DND-41 (cell line): Measurements from ENCODE around the gene TRIP11.

ENCODE experiments used
- EZH2 ChIP-seq: IDR thresholded peaks from 3 replicates; pipeline ENCODE4 v1.6.1; 2012; ENCODE audit warnings: borderline replicate concordance, low read depth, mild to moderate bottlenecking, moderate library complexity, low read length, inconsistent platforms; ENCODE audit not compliant: severe bottlenecking
- TF ChIP-seq, protein P1 (sequence below): IDR thresholded peaks from 2 replicates; pipeline ENCODE4 v1.5.1; 2012; ENCODE audit warnings: borderline replicate concordance, low read length, moderate library complexity, mild to moderate bottlenecking; ENCODE audit not compliant: poor library complexity, severe bottlenecking; ENCODE audit errors: extremely low read depth

DNA sequence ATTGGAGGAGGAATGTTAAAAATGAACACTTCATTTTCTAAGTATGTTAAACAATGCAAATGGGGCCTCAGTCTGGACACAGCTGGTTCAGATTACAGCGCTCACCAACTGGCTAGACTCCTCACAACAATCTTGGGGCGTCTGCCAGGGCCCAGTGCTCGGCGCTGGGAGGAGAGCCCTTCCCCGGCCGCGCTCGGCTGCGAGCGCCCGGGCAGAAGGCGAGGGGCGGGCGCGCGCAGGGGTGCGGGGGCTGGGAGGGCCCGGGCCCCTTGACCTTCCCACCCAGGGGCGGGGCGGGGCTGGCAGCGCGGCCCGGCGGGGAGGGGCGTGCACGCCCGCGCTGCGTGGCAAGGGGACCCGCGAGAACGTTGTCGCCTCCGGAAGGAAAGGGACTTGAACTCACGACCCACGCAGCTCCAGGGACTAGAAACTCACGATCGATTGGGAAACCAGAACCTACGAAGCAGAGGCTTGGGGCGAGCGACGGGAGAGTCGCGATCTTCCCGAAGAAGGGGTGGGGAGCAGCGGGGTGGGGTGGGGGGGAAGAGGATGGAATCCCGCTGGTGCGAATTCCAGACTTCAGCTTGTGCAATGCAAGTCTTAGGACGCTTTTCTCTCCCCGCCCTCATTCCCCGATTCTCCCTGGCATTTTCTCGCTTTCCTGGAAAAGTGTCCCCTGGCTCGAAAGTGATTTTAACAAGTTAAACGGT is 92.2 kb downstream of the TRIP11 start, which contains the start of gene FBLN5:
- TF ChIP-seq, protein P1, sequence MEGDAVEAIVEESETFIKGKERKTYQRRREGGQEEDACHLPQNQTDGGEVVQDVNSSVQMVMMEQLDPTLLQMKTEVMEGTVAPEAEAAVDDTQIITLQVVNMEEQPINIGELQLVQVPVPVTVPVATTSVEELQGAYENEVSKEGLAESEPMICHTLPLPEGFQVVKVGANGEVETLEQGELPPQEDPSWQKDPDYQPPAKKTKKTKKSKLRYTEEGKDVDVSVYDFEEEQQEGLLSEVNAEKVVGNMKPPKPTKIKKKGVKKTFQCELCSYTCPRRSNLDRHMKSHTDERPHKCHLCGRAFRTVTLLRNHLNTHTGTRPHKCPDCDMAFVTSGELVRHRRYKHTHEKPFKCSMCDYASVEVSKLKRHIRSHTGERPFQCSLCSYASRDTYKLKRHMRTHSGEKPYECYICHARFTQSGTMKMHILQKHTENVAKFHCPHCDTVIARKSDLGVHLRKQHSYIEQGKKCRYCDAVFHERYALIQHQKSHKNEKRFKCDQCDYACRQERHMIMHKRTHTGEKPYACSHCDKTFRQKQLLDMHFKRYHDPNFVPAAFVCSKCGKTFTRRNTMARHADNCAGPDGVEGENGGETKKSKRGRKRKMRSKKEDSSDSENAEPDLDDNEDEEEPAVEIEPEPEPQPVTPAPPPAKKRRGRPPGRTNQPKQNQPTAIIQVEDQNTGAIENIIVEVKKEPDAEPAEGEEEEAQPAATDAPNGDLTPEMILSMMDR: no peak
- TF ChIP-seq EZH2: no peak
